ENCODE measurements around the gene ERGIC3.
"Not testable (repeated sequence)": the region's sequence is repeated elsewhere in the genome, so short reads cannot be mapped to it uniquely, and the experiment has no call there.

Gene ERGIC3

DNA sequence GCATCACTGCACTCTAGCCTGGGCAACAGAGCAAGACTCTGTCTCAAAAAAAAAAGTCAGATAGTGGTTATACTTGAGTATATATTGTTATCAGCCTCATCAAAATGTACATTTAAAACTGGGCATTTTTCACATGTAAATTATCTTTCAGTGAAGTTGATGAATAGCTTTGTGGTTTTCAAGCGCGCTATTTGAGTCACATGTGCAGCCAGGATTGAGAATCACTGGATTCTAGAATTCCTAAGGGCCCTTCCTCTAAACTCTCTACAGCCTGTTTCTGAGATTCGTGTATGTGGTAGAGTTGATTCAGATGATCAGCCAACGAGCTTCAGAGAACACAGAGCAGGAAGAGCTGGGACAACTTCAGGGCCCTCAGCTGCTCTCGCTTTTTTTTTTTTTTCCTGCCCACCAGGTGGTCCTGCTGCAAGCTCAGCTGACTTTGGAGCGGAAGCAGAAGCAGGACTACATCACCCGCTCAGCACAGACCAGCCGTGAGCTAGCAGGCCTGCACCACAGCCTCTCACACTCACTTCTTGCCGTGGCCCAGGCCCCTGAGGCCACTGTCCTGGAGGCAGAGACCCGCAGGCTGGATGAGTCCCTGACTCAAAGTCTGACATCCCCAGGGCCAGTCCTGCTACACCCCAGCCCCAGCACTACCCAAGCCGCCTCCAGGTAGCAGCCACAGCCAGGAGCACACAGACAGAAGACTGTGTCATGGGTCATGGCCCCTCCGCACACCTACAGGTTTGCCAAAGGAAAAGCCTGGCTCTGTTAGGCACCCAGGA is 30.7 kb upstream of the ERGIC3 start:
- ATAC-seq (no peak), DNase-seq (no peak)
- no peak overlapping the region for H3K4me3 Mint-ChIP-seq
- H3K4me1 Mint-ChIP-seq: peaks cover 13% of the 10 kb centered on the region
- H3K27ac Mint-ChIP-seq: no peak overlapping the region
- peaks cover 23% of the 10 kb centered on the region for H3K36me3 Mint-ChIP-seq (ENCODE audit: low read depth)
- H3K9me3 Mint-ChIP-seq: no peaks in the 10 kb centered on the region
- H3K27me3 Mint-ChIP-seq: no peaks in the 10 kb centered on the region

DNA sequence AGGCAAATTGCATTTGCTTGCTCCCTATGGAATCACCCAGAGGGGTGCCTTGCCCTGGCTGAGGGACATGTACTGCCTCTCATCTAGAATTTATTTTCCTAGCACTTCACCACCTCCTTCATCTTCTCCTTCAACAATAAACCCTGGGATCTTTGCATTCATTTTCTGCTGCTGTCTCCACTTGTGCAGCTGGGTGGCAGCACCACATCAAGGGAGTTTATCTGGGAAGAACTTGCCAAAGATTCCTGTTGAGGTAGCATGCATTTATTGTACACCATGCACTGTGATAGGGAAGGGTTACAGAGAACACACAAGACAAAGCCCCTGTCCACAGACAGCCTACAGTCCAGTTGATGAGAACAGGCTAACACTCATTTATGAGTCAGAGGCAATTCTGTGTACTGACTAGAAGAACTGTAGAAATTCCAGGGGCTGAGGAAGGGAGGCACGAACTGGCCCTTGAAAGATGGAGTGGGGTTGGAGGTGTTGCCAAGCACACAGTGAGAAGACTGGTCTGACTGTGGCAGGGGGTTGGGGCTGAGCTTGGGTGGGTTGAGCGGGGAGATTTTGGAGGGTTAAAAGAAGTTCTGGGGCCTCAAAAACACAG is 30.0 kb upstream of the ERGIC3 start:
- ATAC-seq (no peak), DNase-seq (no peak)
- Mint-ChIP-seq H3K36me3 (ENCODE audit: low read depth) (peaks cover 18% of the 10 kb centered on the region), H3K9me3 (no peaks in the 10 kb centered on the region), H3K27me3 (no peaks in the 10 kb centered on the region), H3K4me1 (peaks cover 5% of the 10 kb centered on the region), H3K4me3 (no peak overlapping the region), H3K27ac (no peak overlapping the region)

DNA sequence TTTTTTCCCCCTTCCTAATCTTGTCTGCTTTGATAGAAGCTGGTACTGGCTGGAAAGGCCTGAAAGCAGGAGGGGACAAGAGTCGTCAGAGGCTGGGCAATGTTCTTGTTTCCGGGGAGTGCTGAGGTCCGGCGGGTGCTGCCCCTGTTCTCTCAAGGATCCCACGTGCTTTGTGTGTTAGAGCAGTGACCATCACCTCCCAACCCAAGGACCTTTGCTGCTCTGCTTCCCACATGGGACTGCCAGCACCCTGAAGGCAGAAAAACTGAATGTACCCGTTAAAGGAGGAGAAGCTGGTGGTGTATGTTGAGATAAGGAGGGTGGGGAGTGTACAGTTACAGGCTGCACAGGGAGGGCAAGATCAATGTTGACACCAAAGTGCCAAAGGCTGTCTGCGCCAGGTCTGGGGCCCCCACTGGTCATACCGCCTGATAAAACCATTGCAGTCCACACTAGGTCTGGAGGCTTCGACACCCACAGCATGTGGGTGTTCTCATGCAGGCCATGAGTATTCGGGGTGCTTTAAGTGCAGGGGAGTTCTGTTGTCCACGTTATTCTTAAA is 27.4 kb upstream of the ERGIC3 start:
- Mint-ChIP-seq H3K4me3 (no peak overlapping the region), H3K9me3 (no peaks in the 10 kb centered on the region), H3K4me1 (no peaks in the 10 kb centered on the region), H3K27ac (no peak overlapping the region), H3K36me3 (ENCODE audit: low read depth) (peaks cover 9% of the 10 kb centered on the region), H3K27me3 (no peaks in the 10 kb centered on the region)
- ATAC-seq (no peak), DNase-seq (no peak)

DNA sequence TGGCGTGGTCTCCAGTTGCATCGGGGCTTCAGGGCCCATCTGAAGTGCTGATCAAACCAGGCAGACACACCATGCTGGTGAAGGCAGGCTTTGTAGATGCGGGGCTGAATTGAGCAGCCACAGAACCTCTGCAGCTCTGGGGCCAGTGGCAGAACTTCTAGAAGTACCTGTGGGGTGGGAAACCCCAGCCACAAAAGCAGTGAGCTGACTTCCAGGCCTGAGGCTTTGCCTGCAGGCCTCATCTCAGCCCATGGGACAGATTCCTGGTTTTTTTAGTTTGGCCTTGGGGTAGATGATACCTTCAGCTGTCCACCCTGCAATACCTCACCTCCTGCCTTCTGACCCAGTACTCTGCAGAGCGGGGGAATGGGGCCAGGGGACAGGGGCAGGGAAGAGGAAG is 26.5 kb upstream of the ERGIC3 start:
- no peak for ATAC-seq
- Mint-ChIP-seq H3K27ac (no peak overlapping the region), H3K4me3 (no peak overlapping the region), H3K36me3 (ENCODE audit: low read depth) (peaks cover 5% of the 10 kb centered on the region), H3K27me3 (no peaks in the 10 kb centered on the region), H3K9me3 (no peaks in the 10 kb centered on the region), H3K4me1 (no peaks in the 10 kb centered on the region)
- DNase-seq: no peak

DNA sequence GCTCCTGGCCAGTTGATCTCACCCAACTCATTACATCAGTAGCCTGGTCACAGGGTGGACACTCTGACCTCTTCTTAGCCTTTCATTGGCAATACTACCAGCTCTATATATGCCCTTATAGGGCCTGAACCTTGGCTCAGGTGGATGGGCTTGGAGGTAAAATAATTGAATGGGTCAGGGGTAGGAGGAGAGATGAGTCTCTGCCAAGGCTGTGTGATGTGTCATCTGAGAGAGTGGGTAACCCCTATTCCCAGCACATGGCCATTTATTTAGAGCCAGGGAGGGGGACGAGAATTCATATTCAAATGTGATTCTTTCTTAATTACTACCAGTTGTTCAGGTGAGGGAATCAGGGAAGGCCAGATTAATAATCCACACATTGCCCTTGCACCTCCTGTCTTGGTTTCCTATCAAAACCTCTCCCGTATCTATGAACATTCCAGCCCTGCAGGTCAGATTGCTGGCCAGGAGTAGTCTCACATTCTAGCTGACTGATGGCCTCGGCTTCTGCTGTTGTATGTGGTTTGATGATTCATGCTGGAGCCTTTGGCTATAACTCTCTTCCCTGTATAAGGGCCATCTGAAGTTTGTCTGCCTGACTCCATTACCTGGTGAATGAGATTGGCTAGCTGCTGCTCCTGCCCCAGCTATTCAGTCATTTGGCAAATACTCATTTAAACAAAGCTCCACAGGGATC is 25.8 kb upstream of the ERGIC3 start:
- Mint-ChIP-seq H3K27me3 (no peaks in the 10 kb centered on the region), H3K4me1 (no peaks in the 10 kb centered on the region), H3K4me3 (no peak overlapping the region), H3K36me3 (ENCODE audit: low read depth) (peaks cover 5% of the 10 kb centered on the region), H3K27ac (no peak overlapping the region), H3K9me3 (no peaks in the 10 kb centered on the region)
- DNase-seq (no peak), ATAC-seq (no peak)

DNA sequence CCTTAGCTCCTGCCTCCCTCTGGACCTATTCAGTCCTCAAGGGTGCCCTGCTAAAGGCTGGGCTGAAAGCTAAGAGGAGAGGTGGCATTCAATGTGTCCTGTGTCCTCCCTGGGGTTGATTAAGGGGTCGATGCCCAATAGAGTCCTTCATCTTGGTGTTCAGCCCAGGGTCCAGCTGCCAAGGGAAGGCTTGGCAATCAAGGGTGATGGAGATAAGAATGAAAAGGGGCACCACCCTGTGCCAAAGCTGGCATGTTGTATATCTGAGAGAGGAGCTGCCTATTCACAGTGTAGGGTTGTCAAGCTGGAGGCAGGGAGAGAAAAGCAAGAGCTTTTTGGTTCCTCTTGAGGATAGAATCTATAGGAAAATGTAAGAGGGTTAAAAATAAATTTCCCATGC is 24.8 kb upstream of the ERGIC3 start:
- Mint-ChIP-seq H3K36me3 (ENCODE audit: low read depth) (peaks cover under 1% of the 10 kb centered on the region), H3K4me1 (no peaks in the 10 kb centered on the region)

DNA sequence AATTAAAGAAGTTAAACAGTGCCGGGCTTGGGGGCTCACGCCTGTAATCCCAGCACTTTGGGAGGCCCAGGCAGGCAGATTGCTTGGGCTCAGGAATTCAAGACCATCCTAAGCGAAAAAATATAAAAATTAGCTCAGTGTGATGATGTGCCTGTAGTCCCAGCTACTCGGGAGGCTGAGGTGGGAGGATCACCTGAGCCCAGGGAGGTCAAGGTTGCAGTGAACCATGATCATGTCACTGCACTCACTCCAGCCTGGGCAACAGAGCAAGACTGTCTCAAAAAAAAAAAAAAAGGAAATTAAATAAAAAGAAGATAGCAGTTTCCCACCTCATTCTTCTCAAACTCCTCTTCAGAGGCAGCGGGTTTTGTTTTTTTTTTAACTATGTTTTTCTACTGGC is 24.1 kb upstream of the ERGIC3 start:
- not testable (repeated sequence) for H3K9me3 Mint-ChIP-seq; H3K27me3 Mint-ChIP-seq; H3K36me3 Mint-ChIP-seq (ENCODE audit: low read depth); H3K4me3 Mint-ChIP-seq; ATAC-seq; H3K27ac Mint-ChIP-seq; H3K4me1 Mint-ChIP-seq; DNase-seq

More for the DNA sequence above, 24.8 kb upstream of the ERGIC3 start:
- Mint-ChIP-seq H3K27me3 (no peaks in the 10 kb centered on the region), H3K4me3 (no peak overlapping the region), H3K9me3 (no peaks in the 10 kb centered on the region), H3K27ac (no peak overlapping the region)
- ATAC-seq (no peak), DNase-seq (no peak)

DNA sequence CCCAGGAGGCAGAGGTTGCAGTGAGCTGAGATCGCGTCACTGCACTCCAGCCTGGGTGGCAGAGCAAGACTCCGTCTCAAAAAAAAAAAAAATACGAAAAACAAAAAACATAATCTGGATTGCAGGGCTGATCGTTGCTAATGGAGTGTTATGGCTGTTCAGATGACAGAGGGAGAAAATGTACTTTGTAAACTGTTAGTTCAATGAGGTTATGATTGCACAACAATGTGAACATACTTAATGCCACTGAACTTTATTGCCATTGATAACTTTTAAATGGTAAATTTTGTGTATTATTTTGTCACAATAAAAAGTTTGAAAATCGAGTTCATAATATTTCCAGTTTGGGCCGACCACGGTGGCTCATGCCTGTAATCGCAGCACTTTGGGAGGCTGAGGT is 22.9 kb upstream of the ERGIC3 start:
- Mint-ChIP-seq H3K27ac (no peak overlapping the region), H3K9me3 (no peaks in the 10 kb centered on the region), H3K36me3 (ENCODE audit: low read depth) (no peaks in the 10 kb centered on the region), H3K4me3 (no peak overlapping the region), H3K27me3 (no peaks in the 10 kb centered on the region), H3K4me1 (no peaks in the 10 kb centered on the region)
- no peak for ATAC-seq
- no peak for DNase-seq

DNA sequence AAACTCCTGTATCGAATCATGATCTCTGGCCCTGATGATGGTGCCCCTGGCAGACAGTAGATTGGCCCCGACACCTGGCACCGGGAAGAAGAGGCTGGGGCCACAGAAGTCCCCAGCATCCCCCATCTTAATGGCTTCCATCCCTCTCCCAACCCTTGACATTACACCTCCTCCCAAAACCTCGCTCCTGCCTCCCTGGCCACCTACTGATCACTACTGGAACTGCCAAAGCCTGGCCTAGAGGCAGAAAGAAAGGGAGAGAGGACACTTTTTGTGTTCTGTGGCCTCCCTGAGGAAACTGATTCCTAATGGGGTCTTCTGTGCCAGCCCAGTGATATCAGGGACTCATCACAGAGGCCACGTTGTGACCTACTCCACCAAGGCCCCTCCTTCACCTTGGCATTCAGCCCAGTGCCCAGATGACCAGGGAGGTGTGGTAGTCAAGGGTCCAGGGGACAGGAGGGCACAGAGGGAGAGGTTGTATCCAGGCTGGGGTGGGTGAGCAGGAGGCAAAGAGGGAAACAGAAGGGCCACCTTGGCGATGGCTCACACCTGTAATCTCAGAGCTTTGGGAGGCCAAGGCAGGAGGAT is 18.5 kb upstream of the ERGIC3 start:
- H3K36me3 Mint-ChIP-seq (ENCODE audit: low read depth): no peaks in the 10 kb centered on the region
- no peak overlapping the region for H3K4me3 Mint-ChIP-seq
- no peak overlapping the region for H3K27ac Mint-ChIP-seq
- DNase-seq: peak; percentile 37
- H3K4me1 Mint-ChIP-seq: no peaks in the 10 kb centered on the region
- H3K9me3 Mint-ChIP-seq: no peaks in the 10 kb centered on the region
- ATAC-seq: no peak
- H3K27me3 Mint-ChIP-seq: no peaks in the 10 kb centered on the region

DNA sequence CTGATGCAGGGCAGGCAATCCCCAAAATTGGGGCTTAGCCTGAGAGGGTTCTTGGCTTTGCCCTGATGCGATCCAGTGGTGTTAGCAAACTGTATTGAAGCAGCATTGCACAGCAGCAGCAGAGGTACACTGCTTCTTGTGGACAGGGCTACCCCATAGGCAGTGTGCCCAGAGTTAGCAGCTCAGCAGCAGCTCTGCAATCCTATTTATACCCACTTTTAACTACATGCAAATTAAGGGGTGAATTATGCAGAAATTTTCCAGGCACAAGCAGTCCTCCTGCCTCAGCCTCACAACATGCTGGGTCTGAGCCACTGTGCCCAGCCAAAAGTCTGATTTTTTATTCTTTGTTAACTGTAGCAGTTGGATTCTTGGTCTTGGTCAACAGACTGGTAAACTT is 16.2 kb upstream of the ERGIC3 start:
- no peak overlapping the region for H3K27ac Mint-ChIP-seq
- H3K4me1 Mint-ChIP-seq: no peaks in the 10 kb centered on the region
- H3K27me3 Mint-ChIP-seq: no peaks in the 10 kb centered on the region
- ATAC-seq: no peak
- H3K36me3 Mint-ChIP-seq (ENCODE audit: low read depth): no peaks in the 10 kb centered on the region
- no peak overlapping the region for H3K4me3 Mint-ChIP-seq
- no peak for DNase-seq
- H3K9me3 Mint-ChIP-seq: no peaks in the 10 kb centered on the region

DNA sequence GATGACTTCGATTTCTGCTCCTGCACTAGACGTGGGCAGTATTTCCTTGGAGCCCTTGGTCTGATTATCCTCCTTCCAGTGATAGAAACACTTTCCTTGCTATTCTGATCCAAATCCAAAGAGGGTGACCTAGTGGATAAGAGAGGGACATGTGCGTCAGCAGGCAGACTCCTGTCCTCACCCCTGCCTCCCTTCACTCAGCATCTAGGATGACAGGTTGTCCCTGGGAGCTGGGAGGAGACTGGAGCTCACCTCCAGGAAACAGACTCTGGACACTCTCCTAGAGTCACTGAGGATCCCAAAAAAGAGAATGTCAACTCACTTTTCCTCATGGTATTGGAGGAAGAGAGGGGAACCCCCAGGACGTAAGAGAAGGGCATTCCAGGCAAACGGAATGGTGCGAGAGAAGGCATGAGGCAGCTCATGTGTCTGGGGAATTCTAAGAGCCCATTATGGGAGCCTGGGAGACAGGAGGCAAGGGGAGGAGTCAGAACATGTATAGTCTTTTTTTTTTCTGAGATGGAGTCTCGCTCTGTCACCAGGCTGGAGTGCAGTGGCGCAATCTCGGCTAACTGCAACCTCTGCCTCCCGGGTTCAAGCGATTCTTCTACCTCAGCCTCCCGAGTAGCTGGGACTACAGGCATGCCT is 14.6 kb upstream of the ERGIC3 start:
- Mint-ChIP-seq H3K9me3 (no peaks in the 10 kb centered on the region), H3K36me3 (ENCODE audit: low read depth) (no peaks in the 10 kb centered on the region), H3K27me3 (no peaks in the 10 kb centered on the region), H3K27ac (no peak overlapping the region), H3K4me1 (no peaks in the 10 kb centered on the region), H3K4me3 (no peak overlapping the region)
- ATAC-seq (no peak), DNase-seq (no peak)

DNA sequence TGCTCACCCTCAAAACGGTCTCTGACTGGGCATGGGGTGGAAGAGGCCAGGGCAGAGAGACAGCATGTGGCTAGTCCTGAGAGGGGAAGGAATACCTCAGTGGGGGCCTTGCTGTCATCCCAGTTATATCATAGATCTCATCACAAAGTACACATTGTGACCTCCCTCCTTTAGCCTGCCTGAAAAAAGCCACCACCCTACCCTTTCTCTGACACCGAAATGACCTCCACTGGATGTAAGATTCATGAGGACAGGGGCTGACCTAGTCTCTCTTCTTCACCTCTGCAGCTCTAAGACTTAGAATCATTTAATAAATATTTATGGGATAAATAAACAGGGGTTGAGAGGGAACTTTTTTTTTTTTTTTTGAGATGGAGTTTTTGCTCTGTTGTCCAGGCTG is 12.3 kb upstream of the ERGIC3 start, which contains the start of gene C20orf173:
TSS of gene C20orf173 (minus strand) at position 101 of the 400 bp plus-strand sequence. CDS start 279 bp downstream, outside the sequence.
- H3K4me1 Mint-ChIP-seq: no peaks in the 10 kb centered on the region

DNA sequence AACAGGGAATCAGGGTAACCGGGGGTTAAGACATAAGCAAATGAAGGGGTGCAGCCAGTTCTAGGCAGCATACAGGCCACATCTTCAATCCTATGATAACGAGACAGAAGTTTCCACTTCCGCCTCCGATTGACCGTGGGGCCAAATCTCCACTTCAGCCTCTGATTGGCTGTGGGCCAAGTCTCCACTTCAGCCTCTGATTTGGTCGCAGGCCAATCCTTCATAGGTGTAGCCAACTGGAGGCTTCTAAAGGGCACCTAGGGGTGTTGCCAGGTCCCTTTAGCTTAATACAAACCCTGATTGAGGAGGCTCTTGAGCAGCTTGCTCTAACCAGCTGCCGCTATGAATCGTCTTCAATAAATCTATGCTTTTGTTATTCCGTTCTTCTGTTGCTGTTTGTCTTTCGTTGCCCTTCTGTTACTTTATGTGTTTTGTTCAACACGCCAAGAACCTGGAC is 2.1 kb upstream of the ERGIC3 start:
- Mint-ChIP-seq H3K27me3 (no peaks in the 10 kb centered on the region), H3K4me1 (peaks cover 18% of the 10 kb centered on the region), H3K36me3 (ENCODE audit: low read depth) (peaks cover 6% of the 10 kb centered on the region), H3K27ac (no peak overlapping the region), H3K9me3 (no peaks in the 10 kb centered on the region), H3K4me3 (no peak overlapping the region)
- peak; percentile 10 for DNase-seq
- ATAC-seq: no peak

More for the DNA sequence above, 12.3 kb upstream of the ERGIC3 start, which contains the start of gene C20orf173:
- no peak within 1 kb of the TSS for H3K4me3 Mint-ChIP-seq
- ATAC-seq (no peak), DNase-seq (no peak)
- H3K9me3 Mint-ChIP-seq: no peaks in the 10 kb centered on the region
- no peak within 1 kb of the TSS for H3K27ac Mint-ChIP-seq
- no peaks in the 10 kb centered on the region for H3K36me3 Mint-ChIP-seq (ENCODE audit: low read depth)
- H3K27me3 Mint-ChIP-seq: no peaks in the 10 kb centered on the region

Data from activated naive CD8-positive, alpha-beta T cell treated with anti-CD3 and anti-CD28 coated beads, Interleukin-2, amount 50 U/mL, for 24 hours (primary cell).